ENCODE results near the gene TEX261.

DNA sequence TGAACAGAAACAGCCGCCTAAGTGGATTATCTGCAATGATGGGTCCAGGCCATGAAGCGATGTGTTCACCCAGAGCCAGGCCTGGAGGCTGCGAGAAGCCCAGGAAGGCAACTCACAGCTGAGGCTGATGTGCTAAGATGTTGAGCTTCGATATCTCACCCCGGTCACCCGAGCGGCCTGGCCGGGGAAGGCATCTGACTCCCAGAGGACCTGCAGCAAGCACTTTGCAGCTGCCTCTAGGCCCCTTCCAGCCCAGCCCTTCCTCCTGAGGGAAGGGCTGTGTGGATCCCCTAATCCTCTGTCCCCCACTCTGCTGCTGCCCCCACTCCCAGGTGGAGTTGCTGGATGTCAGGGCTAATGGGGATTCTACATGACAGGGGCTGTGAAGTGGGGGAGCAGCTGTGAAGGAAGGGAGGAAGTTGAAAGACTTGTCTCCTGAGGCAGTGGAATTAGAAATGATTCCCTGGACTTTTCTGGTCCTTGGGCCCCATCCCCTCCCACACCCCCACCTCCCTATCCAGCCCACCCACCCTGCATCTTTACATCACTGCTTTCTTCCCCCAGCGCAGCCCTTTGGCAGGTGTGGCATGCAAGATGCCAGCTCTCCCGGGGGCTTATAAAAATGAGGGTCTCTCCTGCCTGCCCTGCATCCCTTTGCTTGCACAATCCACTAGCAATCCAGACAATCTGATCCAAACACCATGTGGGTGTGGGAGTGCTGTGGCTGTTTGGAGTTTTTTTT is 54.7 kb downstream of the TEX261 start:
- TF ChIP-seq POLR2A (IDR thresholded peaks at IDR 0.05; ENCODE audit: extremely low read depth, insufficient read length): no peak
- TF ChIP-seq, protein P1, sequence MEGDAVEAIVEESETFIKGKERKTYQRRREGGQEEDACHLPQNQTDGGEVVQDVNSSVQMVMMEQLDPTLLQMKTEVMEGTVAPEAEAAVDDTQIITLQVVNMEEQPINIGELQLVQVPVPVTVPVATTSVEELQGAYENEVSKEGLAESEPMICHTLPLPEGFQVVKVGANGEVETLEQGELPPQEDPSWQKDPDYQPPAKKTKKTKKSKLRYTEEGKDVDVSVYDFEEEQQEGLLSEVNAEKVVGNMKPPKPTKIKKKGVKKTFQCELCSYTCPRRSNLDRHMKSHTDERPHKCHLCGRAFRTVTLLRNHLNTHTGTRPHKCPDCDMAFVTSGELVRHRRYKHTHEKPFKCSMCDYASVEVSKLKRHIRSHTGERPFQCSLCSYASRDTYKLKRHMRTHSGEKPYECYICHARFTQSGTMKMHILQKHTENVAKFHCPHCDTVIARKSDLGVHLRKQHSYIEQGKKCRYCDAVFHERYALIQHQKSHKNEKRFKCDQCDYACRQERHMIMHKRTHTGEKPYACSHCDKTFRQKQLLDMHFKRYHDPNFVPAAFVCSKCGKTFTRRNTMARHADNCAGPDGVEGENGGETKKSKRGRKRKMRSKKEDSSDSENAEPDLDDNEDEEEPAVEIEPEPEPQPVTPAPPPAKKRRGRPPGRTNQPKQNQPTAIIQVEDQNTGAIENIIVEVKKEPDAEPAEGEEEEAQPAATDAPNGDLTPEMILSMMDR (IDR thresholded peaks at IDR 0.05; ENCODE audit: low read depth, low read length): no peak

All from NB4 (cell line).